HCT116 (cell line): Measurements from ENCODE around the gene GSTT2. TPM values are rescaled to one million over a fixed set of nuclear protein-coding genes. Genes with fewer than 3 reads are reported as not detected.

Experiments used
- ATAC-seq: fragments of 200-7000 bp; cut with Tn5 transposase; 2 replicates; pipeline ENCODE4 v1.9.1; 2020; ENCODE audit warnings: mild to moderate bottlenecking, moderate library complexity
- BruUV-seq: library from RNA; stranded (reverse); fragments of 400-500 nt; replicated peaks from 2 replicates; lab custom pipeline; 2021; lab: Mats Ljungman, UMichigan
- CTCF ChIA-PET: fragments of 300-600 bp; sonication (Branson Sonifier 250); formaldehyde crosslinking; loops from one replicate; lab custom pipeline; 2021; ENCODE audit warnings: antibody characterized with exemption; lab: Charles Lee
- POLR2A ChIA-PET: fragments of 300-600, 350-600 bp; sonication (Branson Sonifier 250); formaldehyde crosslinking; loops from one replicate; lab custom pipeline; 2021; ENCODE audit warnings: antibody characterized with exemption; lab: Charles Lee
- RAD21 ChIA-PET, 2 experiments: fragments of 300-600 bp; sonication (Branson Sonifier 250); formaldehyde crosslinking; loops; one replicate each; lab custom pipeline; 2023; ENCODE audit warnings: low total read pairs in 2 of 2; ENCODE audit not compliant: uncharacterized antibody in 2 of 2, unreplicated experiment in 2 of 2, low non-redundant PET in 1 of 2; lab: Charles Lee
- DNase-seq: peaks from one replicate; pipeline ENCODE4 v3.0.0-alpha.2; 2010; ENCODE audit warnings: low read depth, low spot score
- H2AFZ ChIP-seq: fragments of 200-600 bp; shearing (Covaris generic), sonication (generic); 2 replicates; pipeline ENCODE4 v1.6.1; 2017; ENCODE audit warnings: low read depth, mixed run types, mixed read lengths, antibody characterized with exemption, low read length; ENCODE audit not compliant: poor library complexity, severe bottlenecking
- H3K27ac ChIP-seq: 2 replicates; pipeline ENCODE4 v1.5.1; 2012; ENCODE audit warnings: low read depth, low read length
- H3K27me3 ChIP-seq: fragments of 200-600 bp; sonication (generic); 2 replicates; pipeline ENCODE4 v1.6.1; 2016; ENCODE audit warnings: mixed run types, low read length, mixed read lengths; ENCODE audit not compliant: insufficient read depth
- H3K36me3 ChIP-seq, 2 experiments: fragments of 200-500 bp in 1 of 2; fragments of 200-600 bp in 1 of 2; sonication (Bioruptor generic) in 1 of 2; sonication (generic) in 1 of 2; 2 replicates each; pipeline versions ENCODE4 v1.5.1 to v1.6.1; 2014 to 2016; ENCODE audit warnings: low read length in 2 of 2, inconsistent platforms in 1 of 2, mixed read lengths in 1 of 2, mixed run types in 1 of 2; ENCODE audit not compliant: insufficient read depth in 2 of 2, control insufficient read depth in 1 of 2
- H3K4me1 ChIP-seq, 2 experiments: fragments of 200-600 bp in 1 of 2; sonication (generic) in 1 of 2; 2 replicates each; pipeline versions ENCODE4 v1.5.1 to v1.6.1; 2012 to 2017; ENCODE audit warnings: low read length in 2 of 2, inconsistent platforms in 1 of 2, mild to moderate bottlenecking in 1 of 2, mixed read lengths in 1 of 2, mixed run types in 1 of 2, moderate library complexity in 1 of 2; ENCODE audit not compliant: insufficient read depth in 2 of 2, control insufficient read depth in 1 of 2
- H3K4me2 ChIP-seq: fragments of 200-600 bp; sonication (generic); 2 replicates; pipeline ENCODE4 v1.6.1; 2017; ENCODE audit warnings: mixed run types, low read length, mixed read lengths
- H3K4me3 ChIP-seq, 2 experiments: fragments of 200-600 bp in 1 of 2; sonication (generic) in 1 of 2; replicated peaks in 1 of 2; 2 replicates each; pipeline ENCODE4 v1.5.1; 2011 to 2016; ENCODE audit warnings: low read length in 2 of 2, control low read depth in 1 of 2, low read depth in 1 of 2, mild to moderate bottlenecking in 1 of 2, mixed read lengths in 1 of 2, mixed run types in 1 of 2
- H3K79me2 ChIP-seq: fragments of 200-600 bp; sonication (generic); 2 replicates; pipeline ENCODE4 v1.6.1; 2017; ENCODE audit warnings: mild to moderate bottlenecking, mixed run types, low read length, moderate library complexity, mixed read lengths; ENCODE audit not compliant: insufficient read depth
- H3K9ac ChIP-seq: fragments of 200-600 bp; sonication (generic); 2 replicates; pipeline ENCODE4 v1.6.1; 2016; ENCODE audit warnings: low read length, mixed read lengths
- H3K9me2 ChIP-seq: fragments of 200-600 bp; sonication (generic), shearing (Covaris generic); 2 replicates; pipeline ENCODE4 v1.6.1; 2017; ENCODE audit warnings: mixed run types, mild to moderate bottlenecking, moderate library complexity; ENCODE audit not compliant: insufficient read depth
- H3K9me3 ChIP-seq, 2 experiments: fragments of 200-500 bp in 1 of 2; fragments of 200-600 bp in 1 of 2; sonication (Bioruptor generic) in 1 of 2; sonication (generic) in 1 of 2; 2 replicates each; pipeline ENCODE4 v1.6.1; 2014 to 2017; ENCODE audit warnings: low read length in 2 of 2, mixed read lengths in 2 of 2, inconsistent platforms in 1 of 2, low read depth in 1 of 2, mild to moderate bottlenecking in 1 of 2, mixed run types in 1 of 2, moderate library complexity in 1 of 2; ENCODE audit not compliant: control insufficient read depth in 1 of 2, insufficient read depth in 1 of 2
- H4K20me1 ChIP-seq: fragments of 200-600 bp; sonication (generic), shearing (Covaris generic); 2 replicates; pipeline ENCODE4 v1.6.1; 2017; ENCODE audit warnings: mixed run types, mild to moderate bottlenecking, moderate library complexity; ENCODE audit not compliant: insufficient read depth
- ATF3 ChIP-seq: IDR thresholded peaks from 2 replicates; pipeline ENCODE4 v1.6.1; 2012
- CBX3 ChIP-seq: IDR thresholded peaks from 2 replicates; pipeline ENCODE4 v1.6.1; 2012; ENCODE audit warnings: low read depth
- EGR1 ChIP-seq: IDR thresholded peaks from 2 replicates; pipeline ENCODE4 v1.6.1; 2012; ENCODE audit warnings: low read depth
- ELF1 ChIP-seq: IDR thresholded peaks from 2 replicates; pipeline ENCODE4 v1.6.1; 2012; ENCODE audit warnings: low read depth, borderline replicate concordance
- EZH2 ChIP-seq: fragments of 200-600 bp; sonication (generic); IDR thresholded peaks from 2 replicates; pipeline ENCODE4 v1.6.1; 2017; ENCODE audit warnings: antibody characterized with exemption, mixed run types
- EZH2phosphoT487 ChIP-seq: fragments of 200-600 bp; IDR thresholded peaks from 2 replicates; pipeline ENCODE4 v1.6.1; 2018; ENCODE audit warnings: antibody characterized with exemption, borderline replicate concordance
- FOSL1 ChIP-seq: IDR thresholded peaks from 2 replicates; pipeline ENCODE4 v1.6.1; 2012; ENCODE audit warnings: low read depth
- JUND ChIP-seq: IDR thresholded peaks from 2 replicates; pipeline ENCODE4 v1.6.1; 2012
- POLR2AphosphoS5 ChIP-seq: IDR thresholded peaks from 2 replicates; pipeline ENCODE4 v1.6.1; 2011; ENCODE audit warnings: mild to moderate bottlenecking, low read depth, low read length, moderate library complexity
- RAD21 ChIP-seq: IDR thresholded peaks from 2 replicates; pipeline ENCODE4 v1.6.1; 2012; ENCODE audit warnings: low read depth, mild to moderate bottlenecking
- REST ChIP-seq: IDR thresholded peaks from 2 replicates; pipeline ENCODE4 v1.6.1; 2012; ENCODE audit warnings: low read depth
- SIN3A ChIP-seq: IDR thresholded peaks from 2 replicates; pipeline ENCODE4 v1.6.1; 2012; ENCODE audit warnings: low read depth
- SP1 ChIP-seq: IDR thresholded peaks from 2 replicates; pipeline ENCODE4 v1.6.1; 2012; ENCODE audit warnings: low read depth
- SRF ChIP-seq: IDR thresholded peaks from 2 replicates; pipeline ENCODE4 v1.6.1; 2012; ENCODE audit warnings: low read depth
- TCF7L2 ChIP-seq: IDR thresholded peaks from 2 replicates; pipeline ENCODE4 v1.7.0; 2011; ENCODE audit warnings: borderline replicate concordance, inconsistent platforms; ENCODE audit not compliant: insufficient read depth, insufficient read length; ENCODE audit errors: extremely low read depth
- ZBTB33 ChIP-seq: IDR thresholded peaks from 2 replicates; pipeline ENCODE4 v1.6.1; 2011; ENCODE audit warnings: mild to moderate bottlenecking, low read length, moderate library complexity; ENCODE audit not compliant: insufficient replicate concordance; ENCODE audit errors: extremely low read depth
- ZNF274 ChIP-seq: fragments of 200-500 bp; sonication (Bioruptor generic); IDR thresholded peaks from 2 replicates; pipeline ENCODE4 v1.6.1; 2014; ENCODE audit warnings: mild to moderate bottlenecking, low read depth, low read length, inconsistent platforms
- intact Hi-C: fragments of 100-400 bp; cut with micrococcal nuclease; formaldehyde crosslinking; loops from 2 replicates; pipeline ENCODE4 v1.10.0; 2022
- total RNA-seq: library from RNA; stranded (reverse); gene quantifications from one replicate; pipeline ENCODE4 v1.2.1, GENCODE V29; 2021; ENCODE audit not compliant: unreplicated experiment

GSTT2 gene
- total RNA-seq, 1 experiment from 2014 or later: 5.1 TPM

GRCh38 chr22:24002272-24002671, 22.3 kb downstream of the GSTT2 start:
- POLR2A ChIA-PET: interaction anchor here (1.4 kb wide), 1 partner anchor 9 kb away, joined by 3 read pairs; the partner anchor contains the start of gene CABIN1
- H4K20me1 ChIP-seq: no peaks in the 10 kb centered on the region
- H3K9ac ChIP-seq: no peak overlapping the region
- no peak for TF ChIP-seq SRF
- TF ChIP-seq, all 23 proteins: peak for 0
- Histone ChIP-seq H3K9me2 (no peaks in the 10 kb centered on the region), H2AFZ (no peak overlapping the region), H3K9me3 (no peaks in the 10 kb centered on the region), H3K36me3 (no peaks in the 10 kb centered on the region), H3K79me2 (no peaks in the 10 kb centered on the region), H3K4me3 (no peak overlapping the region), H3K27me3 (no peaks in the 10 kb centered on the region), H3K27ac (no peak overlapping the region), H3K4me1 (peaks cover 0 to 12% of the 10 kb centered on the region in 2 experiments; a peak in 2 of 4 replicates), H3K4me2 (no peak overlapping the region)
- DNase-seq: no peak
- ChIA-PET RAD21 (no interaction called here), CTCF (no interaction called here)
- ATAC-seq: no peak
- no TSS peak for BruUV-seq
- intact Hi-C loops: no loop called here

GRCh38 chr22:24002851-24003250, 22.9 kb downstream of the GSTT2 start:
- no TSS peak for BruUV-seq
- POLR2A ChIA-PET: no interaction called here
- no peak for TF ChIP-seq ZBTB33
- TF ChIP-seq EGR1: no peak
- TF ChIP-seq RAD21: no peak
- TF ChIP-seq REST: no peak
- no peak for TF ChIP-seq ATF3
- TF ChIP-seq EZH2: no peak
- no peak for TF ChIP-seq SRF
- TF ChIP-seq CBX3: no peak
- no peak for TF ChIP-seq JUND
- TF ChIP-seq POLR2AphosphoS5: no peak
- TF ChIP-seq SP1: no peak
- no peak for TF ChIP-seq TCF7L2
- TF ChIP-seq EZH2phosphoT487: no peak
- no peak for TF ChIP-seq ELF1
- no peak for TF ChIP-seq ZNF274
- no peak for TF ChIP-seq FOSL1
- no peak for TF ChIP-seq SIN3A

More at GRCh38 chr22:24002851-24003250, 22.9 kb downstream of the GSTT2 start:
- DNase-seq (no peak), ATAC-seq (no peak)
- Histone ChIP-seq H3K36me3 (no peaks in the 10 kb centered on the region), H3K9ac (no peak overlapping the region), H3K9me2 (no peaks in the 10 kb centered on the region), H3K4me2 (no peak overlapping the region), H3K27me3 (no peaks in the 10 kb centered on the region), H2AFZ (no peak overlapping the region), H3K9me3 (no peaks in the 10 kb centered on the region), H3K79me2 (no peaks in the 10 kb centered on the region), H4K20me1 (no peaks in the 10 kb centered on the region), H3K4me1 (peaks cover 0 to 12% of the 10 kb centered on the region in 2 experiments; a peak in 2 of 4 replicates), H3K4me3 (no peak overlapping the region), H3K27ac (no peak overlapping the region)
- CTCF ChIA-PET: no interaction called here
- RAD21 ChIA-PET: no interaction called here
- intact Hi-C loops: no loop called here
